IMR-90 (cell line): ENCODE measurements around the gene NIF3L1. TPM values are rescaled to one million over a fixed set of nuclear protein-coding genes. Genes with fewer than 3 reads are reported as not detected.

ENCODE experiments used
- ATAC-seq: fragments of 200-7000 bp; cut with Tn5 transposase; 2 replicates; pipeline ENCODE4 v1.9.1; 2020; ENCODE audit warnings: low read depth, mild to moderate bottlenecking, moderate library complexity
- BruUV-seq: library from RNA; stranded (reverse); fragments of 400-500 nt; replicated peaks from 2 replicates; lab custom pipeline; 2021; lab: Mats Ljungman, UMichigan
- CTCF ChIA-PET: fragments of 300-600 bp; formaldehyde crosslinking; extraction: SDS; loops from one replicate; lab custom pipeline; 2021; ENCODE audit warnings: antibody characterized with exemption; lab: Yijun Ruan, JAX
- POLR2A ChIA-PET: fragments of 300-600 bp; sonication (Branson Sonifier 250); formaldehyde crosslinking; loops from one replicate; lab custom pipeline; 2022; ENCODE audit warnings: antibody characterized with exemption; ENCODE audit not compliant: unreplicated experiment; lab: Charles Lee
- DNase-seq: peaks from one replicate; pipeline ENCODE4 v3.0.0; 2013
- H2AFZ ChIP-seq: replicated peaks from 2 replicates; pipeline ENCODE3; 2013; ENCODE audit warnings: low read length, mild to moderate bottlenecking; ENCODE audit not compliant: poor library complexity
- H2AK5ac ChIP-seq: 2 replicates; pipeline ENCODE4 v1.6.1; 2013; ENCODE audit warnings: low read depth, low read length, inconsistent platforms
- H2AK9ac ChIP-seq: replicated peaks from 2 replicates; pipeline ENCODE3; 2013; ENCODE audit warnings: mild to moderate bottlenecking, low read depth, low read length, moderate library complexity; ENCODE audit not compliant: poor library complexity
- H2BK120ac ChIP-seq: 2 replicates; pipeline ENCODE4 v1.6.1; 2013; ENCODE audit warnings: low read depth, low read length, inconsistent platforms
- H2BK15ac ChIP-seq: 3 replicates; pipeline ENCODE4 v1.6.1; 2013; ENCODE audit warnings: low read depth, low read length, inconsistent platforms
- H2BK20ac ChIP-seq: 2 replicates; pipeline ENCODE4 v1.6.1; 2013; ENCODE audit warnings: low read depth, mild to moderate bottlenecking, inconsistent platforms, low read length, moderate library complexity
- H2BK5ac ChIP-seq: 2 replicates; pipeline ENCODE4 v1.6.1; 2013; ENCODE audit warnings: mild to moderate bottlenecking, low read depth, low read length, inconsistent platforms; ENCODE audit not compliant: poor library complexity, severe bottlenecking
- H3K14ac ChIP-seq: replicated peaks from 2 replicates; pipeline ENCODE4 v1.6.1; 2013; ENCODE audit warnings: low read depth, low read length, inconsistent platforms
- H3K18ac ChIP-seq: 2 replicates; pipeline ENCODE4 v1.6.1; 2013; ENCODE audit warnings: low read depth, low read length, control low read depth
- H3K23ac ChIP-seq: 2 replicates; pipeline ENCODE4 v1.6.1; 2013; ENCODE audit warnings: low read depth, low read length, inconsistent platforms
- H3K27ac ChIP-seq: 2 replicates; pipeline ENCODE4 v1.5.1; 2013; ENCODE audit warnings: mild to moderate bottlenecking, control low read depth, low read length; ENCODE audit not compliant: insufficient read depth
- H3K27me3 ChIP-seq: 2 replicates; pipeline ENCODE4 v1.6.1; 2013; ENCODE audit warnings: low read length; ENCODE audit not compliant: control insufficient read depth, insufficient read depth
- H3K36me3 ChIP-seq: 2 replicates; pipeline ENCODE4 v1.6.1; 2013; ENCODE audit warnings: low read length, mixed read lengths; ENCODE audit not compliant: control insufficient read depth, insufficient read depth
- H3K4ac ChIP-seq: 2 replicates; pipeline ENCODE4 v1.6.1; 2013; ENCODE audit warnings: low read depth, low read length, inconsistent platforms
- H3K4me1 ChIP-seq: 2 replicates; pipeline ENCODE4 v1.6.1; 2013; ENCODE audit warnings: low read length, mixed read lengths; ENCODE audit not compliant: control insufficient read depth, insufficient read depth
- H3K4me2 ChIP-seq: 2 replicates; pipeline ENCODE4 v1.6.1; 2013; ENCODE audit warnings: low read depth, mild to moderate bottlenecking, control low read depth, low read length, moderate library complexity
- H3K4me3 ChIP-seq: 2 replicates; pipeline ENCODE4 v1.5.1; 2013; ENCODE audit warnings: low read depth, mild to moderate bottlenecking, control low read depth, low read length, moderate library complexity; ENCODE audit not compliant: insufficient read depth
- H3K56ac ChIP-seq: 2 replicates; pipeline ENCODE4 v1.6.1; 2013; ENCODE audit warnings: low read length, inconsistent platforms; ENCODE audit not compliant: insufficient read depth; ENCODE audit errors: extremely low read depth
- H3K79me1 ChIP-seq, 2 experiments: 2 replicates each; pipeline ENCODE4 v1.6.1; 2013; ENCODE audit warnings: low read length in 2 of 2, inconsistent platforms in 1 of 2, low read depth in 1 of 2
- H3K9ac ChIP-seq: 2 replicates; pipeline ENCODE4 v1.6.1; 2013; ENCODE audit warnings: low read depth, low read length, control low read depth
- H3K9me1 ChIP-seq: 2 replicates; pipeline ENCODE4 v1.6.1; 2013; ENCODE audit warnings: low read length, inconsistent platforms; ENCODE audit not compliant: insufficient read depth
- H3K9me3 ChIP-seq: 2 replicates; pipeline ENCODE4 v1.6.1; 2013; ENCODE audit warnings: low read length; ENCODE audit not compliant: control insufficient read depth, insufficient read depth
- H4K20me1 ChIP-seq: 2 replicates; pipeline ENCODE4 v1.6.1; 2013; ENCODE audit warnings: low read length, inconsistent platforms; ENCODE audit not compliant: insufficient read depth
- H4K5ac ChIP-seq: 2 replicates; pipeline ENCODE4 v1.6.1; 2013; ENCODE audit warnings: mild to moderate bottlenecking, low read depth, low read length, control low read depth
- H4K8ac ChIP-seq, 2 experiments: 2 replicates each; pipeline ENCODE4 v1.6.1; 2013; ENCODE audit warnings: low read depth in 2 of 2, low read length in 2 of 2, control low read depth in 1 of 2, inconsistent platforms in 1 of 2
- H4K91ac ChIP-seq: 2 replicates; pipeline ENCODE4 v1.6.1; 2013; ENCODE audit warnings: low read depth, low read length, inconsistent platforms; ENCODE audit not compliant: insufficient read depth
- CEBPB ChIP-seq: IDR thresholded peaks from 2 replicates; pipeline ENCODE4 v1.6.1; 2012; ENCODE audit warnings: low read depth, low read length, improper control_type of control experiment
- POLR2A ChIP-seq: IDR thresholded peaks from 2 replicates; pipeline ENCODE4 v1.6.1; 2012; ENCODE audit warnings: mild to moderate bottlenecking, low read depth, low read length
- WGBS, 2 experiments: methylation state at CpG; one replicate each; pipeline versions ENCODE4 v1.1.5 to v1.1.7; 2013; ENCODE audit warnings: missing lambda C conversion rate in 2 of 2; ENCODE audit not compliant: insufficient read length in 1 of 2; ENCODE audit errors: extremely low coverage in 2 of 2; 5-methylcytosine and 5-hydroxymethylcytosine counted together
- dilution Hi-C: fragments of 300-500 bp; cut with HindIII; formaldehyde crosslinking; loops from one replicate; pipeline ENCODE4 v1.14.3; 2018; ENCODE audit warnings: low sequenced_read_pairs; ENCODE audit not compliant: unreplicated experiment
- in situ Hi-C: fragments of 300-500 bp; cut with MboI; formaldehyde crosslinking; loops from 3 replicates; pipeline ENCODE4 v1.14.3; 2019; ENCODE audit warnings: low sequenced_read_pairs, inconsistent platforms, mixed read lengths
- intact Hi-C: fragments of 100-400 bp; cut with micrococcal nuclease; formaldehyde crosslinking; loops from 2 replicates; pipeline ENCODE4 v1.10.0; 2022
- polyA plus RNA-seq, 3 experiments: library from polyadenylated mRNA; depleted of rRNA; stranded (reverse); fragments of >200 nt; gene quantifications; 2 replicates each; pipeline ENCODE4 v1.2.3, GENCODE V29; 2012; ENCODE audit warnings: low replicate concordance in 1 of 3
- total RNA-seq: library from RNA; depleted of rRNA; stranded (reverse); fragments of >200 nt; gene quantifications from 2 replicates; pipeline ENCODE4 v1.2.3, GENCODE V29; 2012

Gene NIF3L1
- total and polyA plus RNA-seq, 2 of the 4 experiments (the other 2 are of a cell fraction): 43.0 to 54.6 TPM

- Histone ChIP-seq H4K91ac (no peak overlapping the region), H2BK20ac (no peak overlapping the region), H2BK5ac (no peak overlapping the region), H2BK120ac (no peak overlapping the region), H3K4me3 (no peak overlapping the region), H4K20me1 (peaks cover 79% of the 10 kb centered on the region), H2AFZ (no peak overlapping the region), H3K14ac (no peak overlapping the region), H3K4me2 (peak overlapping the region; percentile 16; the same call in 1 of the 2 replicates), H4K5ac (no peak overlapping the region), H3K4ac (no peak overlapping the region), H3K4me1 (peaks cover 2% of the 10 kb centered on the region), H3K9me1 (peaks cover 7% of the 10 kb centered on the region), H4K8ac (no peak overlapping the region), H3K9ac (no peak overlapping the region), H2AK9ac (no peak overlapping the region), H2BK15ac (no peak overlapping the region), H2AK5ac (no peak overlapping the region), H3K9me3 (no peaks in the 10 kb centered on the region), H3K27me3 (no peaks in the 10 kb centered on the region), H3K79me1 (peaks cover 18 to 46% of the 10 kb centered on the region in 2 experiments), H3K23ac (no peak overlapping the region), H3K27ac (no peak overlapping the region), H3K56ac (no peak overlapping the region), H3K36me3 (peaks cover 35% of the 10 kb centered on the region), H3K18ac (no peak overlapping the region)
- in situ Hi-C loops (no loop called here), dilution Hi-C loops (no loop called here), intact Hi-C loops (loop anchor here (5.0 kb wide), 1 partner anchor 113 kb away; no protein-coding TSS in a partner anchor)
- WGBS, 2 experiments: 84% methylated on average over 2 of the region's 12 CpGs; no CpG with 5 or more reads in 1 of the 2 experiments
- POLR2A ChIA-PET: no interaction called here
- no peak for DNase-seq
- no peak for ATAC-seq
- BruUV-seq: no TSS peak
- TF ChIP-seq CEBPB (peak; percentile 40; the same call in 1 of the 2 replicates), POLR2A (no peak)
- CTCF ChIA-PET: no interaction called here
Measured at GRCh38 chr2:200860092-200860795, 28.9 kb upstream of the NIF3L1 start.
